ENCODE results near the gene OR6C2. TPM values are rescaled to one million over a fixed set of nuclear protein-coding genes. Genes with fewer than 3 reads are reported as not detected.
A peak's percentile ranks its signal among the peaks of the same experiment; 100 is the strongest.

OR6C2 gene
- total and polyA plus RNA-seq, 2 of the 8 experiments (the other 6 are each of a cell fraction or from before 2014, with no cell fraction given): not detected

DNA sequence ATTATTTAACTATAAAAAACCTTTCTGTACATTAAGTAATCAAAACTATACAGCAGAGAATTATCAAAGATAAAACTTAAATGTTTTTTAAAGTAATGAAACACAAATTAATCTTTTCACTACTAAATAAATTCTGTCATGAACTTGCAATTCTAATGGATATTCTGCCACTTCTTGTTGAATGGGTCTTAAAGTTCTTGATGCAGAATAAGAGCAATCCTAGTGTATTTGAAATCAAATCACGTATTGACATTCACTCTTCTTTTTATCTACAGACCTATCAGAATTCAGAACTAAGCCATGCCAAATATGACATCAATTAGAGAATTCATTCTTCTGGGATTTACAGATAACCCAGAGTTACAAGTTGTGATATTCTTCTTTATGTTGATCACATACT is 43.6 kb upstream of the OR6C2 start, which contains the start of gene OR6C65:
OR6C65 (plus strand) TSS at position 301 of the 400 bp plus-strand sequence; CDS start at position 301, 0 bp downstream.
- no peak within 1 kb of the TSS for H3K14ac ChIP-seq (ENCODE audit: insufficient read length)
- FAIRE-seq (peak; percentile 55), DNase-seq (ENCODE audit: low read depth in 1 of 2, low spot score in 2 of 2) (no peak)
- H2BK12ac ChIP-seq (ENCODE audit: low read depth, low read length): no peak within 1 kb of the TSS
- no peak within 1 kb of the TSS for H3K27ac ChIP-seq (ENCODE audit: low read depth, low read length)
- H4K5ac ChIP-seq (ENCODE audit: insufficient read length, low read depth, low read length): no peak within 1 kb of the TSS
- H3K79me1 ChIP-seq (ENCODE audit: low read depth, low read length): no peaks in the 10 kb centered on the region
- no peak within 1 kb of the TSS for H4K8ac ChIP-seq (ENCODE audit: extremely low read depth, insufficient read depth, low read length)
- no peak within 1 kb of the TSS for H2BK5ac ChIP-seq (ENCODE audit: low read depth, low read length)
- 88% methylated on average over 1 of the region's 1 CpG; no CpG with 5 or more reads in 1 of the 2 experiments for WGBS, 2 experiments (ENCODE audit: extremely low coverage in 1 of 2, insufficient coverage in 1 of 2, insufficient read length in 1 of 2, insufficient replicate concordance in 2 of 2, low coverage in 1 of 2, low lambda C conversion rate in 2 of 2, missing lambda C conversion rate in 1 of 2)
- H3K4me1 ChIP-seq (replicated peaks in 1 of 4; ENCODE audit: control insufficient read depth in 3 of 4, insufficient read depth in 4 of 4, low read length in 3 of 4): no peaks in the 10 kb centered on the region
- H2AFZ ChIP-seq (ENCODE audit: low read length): 0 out of 2 replicates have a peak within 1 kb of the TSS, but pooled peaks have one; percentile 50
- ChIA-PET POLR2A (ENCODE audit: partially characterized antibody) (no interaction called here), CTCF (ENCODE audit: partially characterized antibody) (no interaction called here)
- H3K79me2 ChIP-seq (ENCODE audit: control insufficient read depth in 1 of 2, insufficient read depth in 2 of 2, low read length in 2 of 2): no peaks in the 10 kb centered on the region
- no peak within 1 kb of the TSS for H3K4me2 ChIP-seq (ENCODE audit: insufficient read depth in 1 of 2, low read depth in 2 of 2, low read length in 2 of 2)
- H3K23ac ChIP-seq (ENCODE audit: insufficient read length): no peak within 1 kb of the TSS
- H2BK120ac ChIP-seq (replicated peaks; ENCODE audit: low read depth, low read length): no peak within 1 kb of the TSS
- H2BK20ac ChIP-seq (ENCODE audit: low read length): no peak within 1 kb of the TSS
- H3K4me3 ChIP-seq (ENCODE audit: extremely low read depth in 1 of 4, insufficient read depth in 2 of 4, low read depth in 3 of 4, low read length in 4 of 4): no peak within 1 kb of the TSS
- no peaks in the 10 kb centered on the region for H3K9me3 ChIP-seq (ENCODE audit: insufficient read depth in 2 of 2, low read depth in 1 of 2, low read length in 1 of 2)
- H2AK5ac ChIP-seq (ENCODE audit: low read depth, low read length): no peak within 1 kb of the TSS
- H4K91ac ChIP-seq (replicated peaks; ENCODE audit: insufficient read length, low read length): no peak within 1 kb of the TSS
- H4K20me1 ChIP-seq (replicated peaks in 1 of 2; ENCODE audit: control insufficient read depth in 1 of 2, insufficient read depth in 2 of 2, low read length in 2 of 2): no peaks in the 10 kb centered on the region
- no peak within 1 kb of the TSS for H3K18ac ChIP-seq (ENCODE audit: extremely low read depth, low read length)
- no peaks in the 10 kb centered on the region for H3K27me3 ChIP-seq (replicated peaks in 1 of 4; ENCODE audit: control insufficient read depth in 3 of 4, extremely low read depth in 1 of 4, insufficient read depth in 3 of 4, low read length in 3 of 4)
- H2BK15ac ChIP-seq (ENCODE audit: low read length): no peak within 1 kb of the TSS
- no peak within 1 kb of the TSS for H3K56ac ChIP-seq (replicated peaks; ENCODE audit: insufficient read length, low read depth, low read length)
- no peaks in the 10 kb centered on the region for H3K23me2 ChIP-seq (ENCODE audit: low read depth, low read length)
- H3K36me3 ChIP-seq (ENCODE audit: control insufficient read depth in 2 of 4, insufficient read depth in 4 of 4, low read length in 3 of 4): no peaks in the 10 kb centered on the region
- H3K4ac ChIP-seq (replicated peaks; ENCODE audit: insufficient read length, low read depth, low read length): no peak within 1 kb of the TSS
- no peak within 1 kb of the TSS for H3K9ac ChIP-seq (replicated peaks in 1 of 4; ENCODE audit: extremely low read depth in 1 of 4, low read depth in 3 of 4, low read length in 3 of 4)
- TF ChIP-seq FOSL1 (IDR thresholded peaks at IDR 0.05; ENCODE audit: insufficient read depth, low read depth, low read length): no peak
- no peak for TF ChIP-seq SUZ12 (IDR thresholded peaks at IDR 0.05; ENCODE audit: low read length)
- no peak for TF ChIP-seq TBP (IDR thresholded peaks at IDR 0.05; ENCODE audit: low read depth, low read length)
- TF ChIP-seq CHD1 (IDR thresholded peaks at IDR 0.05; ENCODE audit: low read depth, low read length): no peak
- no peak for TF ChIP-seq PHF8 (conservative IDR thresholded peaks at IDR 0.05; ENCODE audit: low read depth, low read length)
- no peak for TF ChIP-seq JUN (IDR thresholded peaks at IDR 0.05; ENCODE audit: low read depth, low read length)
- no peak for TF ChIP-seq SIX5 (IDR thresholded peaks at IDR 0.05; ENCODE audit: low read depth, low read length)
- TF ChIP-seq MAFK (IDR thresholded peaks at IDR 0.05; ENCODE audit: low read depth, low read length): no peak
- TF ChIP-seq, protein P1, sequence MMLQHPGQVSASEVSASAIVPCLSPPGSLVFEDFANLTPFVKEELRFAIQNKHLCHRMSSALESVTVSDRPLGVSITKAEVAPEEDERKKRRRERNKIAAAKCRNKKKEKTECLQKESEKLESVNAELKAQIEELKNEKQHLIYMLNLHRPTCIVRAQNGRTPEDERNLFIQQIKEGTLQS (IDR thresholded peaks at IDR 0.05; ENCODE audit: insufficient read depth, low read depth, low read length): no peak
- no peak for TF ChIP-seq CBX8 (IDR thresholded peaks at IDR 0.05; ENCODE audit: borderline replicate concordance, low read depth, low read length)
- TF ChIP-seq, protein P2, sequence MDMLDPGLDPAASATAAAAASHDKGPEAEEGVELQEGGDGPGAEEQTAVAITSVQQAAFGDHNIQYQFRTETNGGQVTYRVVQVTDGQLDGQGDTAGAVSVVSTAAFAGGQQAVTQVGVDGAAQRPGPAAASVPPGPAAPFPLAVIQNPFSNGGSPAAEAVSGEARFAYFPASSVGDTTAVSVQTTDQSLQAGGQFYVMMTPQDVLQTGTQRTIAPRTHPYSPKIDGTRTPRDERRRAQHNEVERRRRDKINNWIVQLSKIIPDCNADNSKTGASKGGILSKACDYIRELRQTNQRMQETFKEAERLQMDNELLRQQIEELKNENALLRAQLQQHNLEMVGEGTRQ (IDR thresholded peaks at IDR 0.05; ENCODE audit: low read length): no peak
- no peak for TF ChIP-seq SIRT6 (IDR thresholded peaks at IDR 0.05; ENCODE audit: low read length)
- TF ChIP-seq SP4 (IDR thresholded peaks at IDR 0.05; ENCODE audit: low read length): no peak
- TF ChIP-seq GABPA (IDR thresholded peaks at IDR 0.05; ENCODE audit: borderline replicate concordance, insufficient read depth, low read length): no peak
